GM18526 (cell line): ENCODE data around the gene OTOG.

Experiments used
- POLR2A ChIP-seq: IDR thresholded peaks from 3 replicates; pipeline ENCODE4 v1.6.1; 2011; ENCODE audit not compliant: insufficient read length; ENCODE audit errors: extremely low read depth

The OTOG gene

GRCh38 chr11:17630936-17631335 lies 83.9 kb downstream of the OTOG start:
- no peak for TF ChIP-seq POLR2A

GRCh38 chr11:17631702-17632365 lies 84.8 kb downstream of the OTOG start:
- TF ChIP-seq POLR2A, result no peak

- no peak for TF ChIP-seq POLR2A
These were observed 86.4 kb downstream of the OTOG start for GRCh38 chr11:17633279-17633986.

- TF ChIP-seq POLR2A, result no peak
These were observed 87.1 kb downstream of the OTOG start for GRCh38 chr11:17633987-17634775.

- TF ChIP-seq POLR2A, result no peak
These were observed 87.9 kb downstream of the OTOG start for GRCh38 chr11:17634776-17635550.

- TF ChIP-seq POLR2A, result no peak
These were observed 88.5 kb downstream of the OTOG start for GRCh38 chr11:17635551-17635938.

GRCh38 chr11:17636721-17637120 lies 89.7 kb downstream of the OTOG start:
- TF ChIP-seq POLR2A, result no peak

GRCh38 chr11:17637901-17638300 lies 90.8 kb downstream of the OTOG start:
- no peak for TF ChIP-seq POLR2A

GRCh38 chr11:17638311-17638710 lies 91.3 kb downstream of the OTOG start:
- no peak for TF ChIP-seq POLR2A

GRCh38 chr11:17639091-17639490 lies 92.0 kb downstream of the OTOG start:
- TF ChIP-seq POLR2A, result no peak

GRCh38 chr11:17639781-17640180 lies 92.7 kb downstream of the OTOG start:
- TF ChIP-seq POLR2A, result no peak

GRCh38 chr11:17640493-17641164 lies 93.6 kb downstream of the OTOG start:
- TF ChIP-seq POLR2A, result no peak

- TF ChIP-seq POLR2A, result no peak
These were observed 94.8 kb downstream of the OTOG start for GRCh38 chr11:17641792-17642350.

- TF ChIP-seq POLR2A, result no peak
These were observed 95.3 kb downstream of the OTOG start for GRCh38 chr11:17642370-17642769.
